NCI-H82 treated with DMSO at 0.1 percent for 48 hours (cell line): ENCODE results near the gene CEACAM8.
"Not testable (repeated sequence)": the region's sequence is repeated elsewhere in the genome, so short reads cannot be mapped to it uniquely, and the experiment has no call there.

Experiments used
- DNase-seq: peaks from one replicate; lab custom pipeline; 2025; ENCODE audit not compliant: unreplicated experiment; lab: John Stamatoyannopoulos, UW

Gene CEACAM8

GRCh38 chr19:42594617-42595489 is at the start of gene CEACAM8:
TSS of gene CEACAM8 (minus strand) at chr19:42594924. CDS start at chr19:42594828, 96 bp downstream.
- DNase-seq: no peak

DNA sequence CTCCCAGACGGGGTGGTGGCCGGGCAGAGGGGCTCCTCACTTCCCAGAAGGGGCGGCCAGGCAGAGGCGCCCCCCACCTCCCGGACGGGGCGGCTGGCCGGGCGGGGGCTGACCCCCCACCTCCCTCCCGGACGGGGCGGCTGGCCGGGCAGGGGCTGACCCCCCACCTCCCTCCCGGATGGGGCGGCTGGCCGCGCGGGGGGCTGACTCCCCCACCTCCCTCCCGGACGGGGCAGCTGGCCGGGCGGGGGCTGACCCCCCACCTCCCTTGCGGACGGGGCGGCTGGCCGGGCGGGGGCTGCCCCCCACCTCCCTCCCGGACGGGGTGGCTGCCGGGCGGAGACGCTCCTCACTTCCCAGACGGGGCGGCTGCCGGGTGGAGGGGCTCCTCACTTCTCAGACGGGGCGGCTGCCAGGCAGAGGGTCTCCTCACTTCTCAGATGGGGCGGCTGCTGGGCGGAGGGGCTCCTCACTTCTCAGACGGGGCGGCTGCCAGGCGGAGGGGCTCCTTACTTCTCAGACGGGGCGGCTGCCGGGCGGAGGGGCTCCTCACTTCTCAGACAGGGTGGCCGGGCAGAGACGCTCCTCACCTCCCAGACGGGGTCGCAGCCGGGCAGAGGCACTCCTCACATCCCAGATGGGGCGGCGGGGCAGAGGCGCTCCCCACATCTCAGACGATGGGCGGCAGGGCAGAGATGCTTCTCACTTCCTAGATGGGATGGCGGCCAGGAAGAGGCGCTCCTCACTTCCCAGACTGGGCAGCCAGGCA is 44.8 kb upstream of the CEACAM8 start:
- DNase-seq: not testable (repeated sequence)

- no peak for DNase-seq
Measured at GRCh38 chr19:42635233-42635539, 40.5 kb upstream of the CEACAM8 start.

DNA sequence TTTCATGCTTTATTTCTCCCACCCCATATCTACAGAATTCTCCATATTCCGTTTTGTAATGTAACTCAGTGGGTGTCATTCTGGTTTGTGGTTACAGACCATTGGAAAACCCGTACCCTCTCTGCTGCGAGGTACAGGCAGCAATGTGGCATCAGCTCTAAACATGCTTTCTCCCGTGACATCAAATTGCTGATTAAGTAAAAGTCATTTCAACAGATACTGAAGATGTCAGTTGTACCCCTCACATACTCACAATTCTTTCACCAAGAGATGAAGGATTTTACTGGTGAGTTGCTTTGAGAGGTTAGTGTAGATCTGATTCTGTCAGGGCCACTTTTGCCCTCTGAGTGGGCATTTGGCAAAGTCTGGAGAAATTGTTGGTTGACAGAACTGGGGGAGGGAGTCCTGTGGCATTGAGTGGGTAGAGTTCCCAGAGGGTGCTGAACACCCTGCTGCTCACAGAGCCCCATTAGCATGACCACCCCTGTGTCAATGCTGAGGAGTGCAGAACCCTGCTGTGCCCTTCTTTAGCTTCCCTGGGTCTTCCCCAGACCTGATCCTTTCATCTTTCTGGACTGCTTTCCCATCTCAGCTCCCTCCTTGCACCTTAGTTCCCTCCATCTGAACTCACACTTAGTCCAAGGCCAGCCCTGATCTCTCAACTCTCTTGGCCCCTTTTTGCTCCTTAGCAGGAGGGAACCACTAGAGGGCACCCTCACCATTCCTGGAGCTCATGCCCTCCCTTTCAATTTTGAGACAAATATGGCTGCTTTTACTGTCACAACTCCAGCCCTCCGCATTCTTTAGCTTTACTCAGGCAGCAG is 39.9 kb upstream of the CEACAM8 start:
- DNase-seq: no peak

GRCh38 chr19:42629191-42629590 is 34.5 kb upstream of the CEACAM8 start:
- DNase-seq: no peak

GRCh38 chr19:42628411-42629140 is 33.9 kb upstream of the CEACAM8 start:
- DNase-seq: no peak

- no peak for DNase-seq
Measured at GRCh38 chr19:42627916-42628315, 33.2 kb upstream of the CEACAM8 start.

DNA sequence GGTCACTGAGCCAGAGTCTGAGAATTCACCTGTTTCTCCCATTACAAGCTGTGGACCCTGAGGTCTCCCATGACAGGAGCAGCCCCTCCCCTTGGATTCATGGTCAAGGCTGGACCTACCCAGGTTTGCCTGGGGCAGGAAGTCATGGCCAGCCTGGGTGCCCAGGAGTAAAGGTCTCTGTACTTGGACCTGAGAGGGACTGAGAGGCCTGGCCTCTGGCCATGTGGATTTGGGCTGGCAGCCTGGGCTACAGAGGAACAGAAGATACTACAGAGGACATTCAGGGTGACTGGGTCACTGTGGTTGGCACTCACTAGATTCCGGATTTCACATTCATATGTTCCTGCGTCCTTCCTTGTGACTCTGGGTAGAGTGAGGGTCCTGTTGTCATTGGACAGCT is 31.5 kb upstream of the CEACAM8 start:
- DNase-seq: no peak

- no peak for DNase-seq
Measured at GRCh38 chr19:42619271-42619670, 24.5 kb upstream of the CEACAM8 start.

DNA sequence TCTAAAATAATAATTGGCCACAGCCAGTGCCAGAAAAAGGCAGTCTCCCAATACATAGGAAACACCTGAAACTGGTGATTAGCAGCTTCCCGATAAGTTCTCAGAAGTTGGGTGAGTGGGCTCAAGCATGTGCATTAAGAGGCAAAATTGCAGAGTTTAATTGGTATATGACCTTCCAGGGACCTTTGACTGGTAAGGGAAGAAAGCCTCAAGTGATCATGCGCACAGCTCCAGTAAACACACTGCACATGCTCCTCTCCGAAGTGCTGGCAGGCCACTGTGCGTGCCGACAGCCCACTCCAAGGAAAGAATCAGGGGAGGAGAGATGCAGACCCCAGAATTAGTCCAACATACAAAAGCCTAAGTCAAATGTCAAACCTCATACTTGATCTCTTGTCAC is 18.9 kb upstream of the CEACAM8 start:
- no peak for DNase-seq

DNA sequence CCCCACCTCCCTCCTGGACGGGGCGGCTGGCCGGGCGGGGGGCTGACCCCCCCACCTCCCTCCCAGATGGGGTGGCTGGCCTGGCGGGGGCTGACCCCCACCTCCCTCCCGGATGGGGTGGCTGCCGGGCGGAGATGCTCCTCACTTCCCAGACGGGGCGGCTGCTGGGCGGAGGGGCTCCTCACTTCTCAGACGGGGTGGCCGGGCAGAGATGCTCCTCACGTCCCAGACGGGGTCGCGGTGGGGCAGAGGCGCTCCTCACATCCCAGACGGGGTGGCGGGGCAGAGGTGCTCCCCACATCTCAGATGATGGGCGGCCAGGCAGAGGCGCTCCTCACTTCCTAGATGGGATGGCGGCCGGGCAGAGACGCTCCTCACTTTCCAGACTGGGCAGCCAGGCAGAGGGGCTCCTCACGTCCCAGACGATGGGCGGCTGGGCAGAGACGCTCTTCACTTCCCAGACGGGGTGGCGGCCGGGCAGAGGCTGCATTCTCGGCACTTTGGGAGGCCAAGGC is 15.7 kb upstream of the CEACAM8 start:
- DNase-seq: not testable (repeated sequence)

DNA sequence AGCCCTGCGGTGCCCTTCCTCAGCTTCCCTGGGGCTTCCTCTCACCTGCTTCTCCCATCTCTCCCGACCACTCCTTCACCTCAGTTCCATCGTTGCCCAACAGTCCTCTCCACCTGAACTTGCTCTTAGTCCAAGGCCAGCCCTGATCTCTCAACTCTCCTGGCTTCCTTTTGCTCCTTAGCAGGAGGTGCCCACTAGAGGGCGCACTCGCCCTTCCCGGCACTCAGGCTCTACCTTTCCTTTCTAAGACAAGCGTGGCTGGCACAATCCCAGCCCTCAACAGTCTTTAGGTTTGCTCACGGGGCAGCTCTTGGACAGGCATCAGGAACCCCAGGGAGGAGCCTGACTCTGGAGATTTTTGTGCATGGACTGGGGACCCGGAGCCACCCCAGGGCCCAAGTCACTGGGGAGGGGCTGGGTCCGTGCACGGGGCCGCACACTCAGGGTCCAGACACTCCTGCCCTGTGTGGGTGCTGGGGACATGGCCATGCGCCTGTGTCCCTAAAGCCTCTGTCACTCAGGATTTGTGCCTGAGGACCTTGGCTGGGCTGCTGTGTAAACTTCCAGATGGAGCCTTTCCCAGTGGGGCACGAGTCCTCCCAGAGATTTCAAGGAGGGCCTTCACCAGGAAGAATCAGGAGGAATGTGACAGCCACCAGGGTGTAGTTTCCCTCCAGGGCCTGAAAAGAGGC is 12.1 kb upstream of the CEACAM8 start:
- peak; percentile 23 for DNase-seq

GRCh38 chr19:42601811-42602443 is 7.2 kb upstream of the CEACAM8 start:
- DNase-seq: no peak

- DNase-seq: no peak
Measured at GRCh38 chr19:42596391-42597072, 1.8 kb upstream of the CEACAM8 start.

DNA sequence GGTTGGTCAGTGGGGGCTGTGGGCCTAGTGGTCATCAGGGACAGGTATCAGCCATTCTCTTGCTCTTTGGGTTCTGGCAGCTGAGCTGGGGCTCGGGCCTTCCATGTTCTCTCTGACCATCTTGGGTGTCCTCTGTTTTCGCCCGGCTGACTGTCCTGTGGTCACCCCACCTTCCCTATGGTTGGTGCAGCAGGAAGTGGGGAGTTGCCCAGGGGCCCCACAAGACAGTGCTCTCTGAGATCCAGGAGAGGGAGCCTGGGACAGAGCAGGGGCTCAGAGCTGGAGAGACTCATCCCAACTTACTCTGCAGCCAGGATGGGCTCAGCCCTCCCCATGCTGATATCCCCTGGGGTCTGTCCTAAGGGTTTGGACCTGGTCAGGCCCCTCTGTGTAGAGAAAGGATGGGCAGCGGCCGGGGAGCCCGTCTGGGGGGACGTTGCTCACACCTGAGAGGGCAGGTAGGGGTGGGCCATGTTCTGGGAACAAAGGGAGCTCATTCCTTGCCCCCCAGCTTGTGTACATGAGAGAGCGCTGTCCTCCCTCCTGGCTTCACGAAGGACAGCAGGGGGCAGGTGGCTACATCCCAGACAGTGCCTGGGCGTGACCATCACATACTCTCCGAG is 937 bp upstream of the CEACAM8 start:
- no peak for DNase-seq

DNA sequence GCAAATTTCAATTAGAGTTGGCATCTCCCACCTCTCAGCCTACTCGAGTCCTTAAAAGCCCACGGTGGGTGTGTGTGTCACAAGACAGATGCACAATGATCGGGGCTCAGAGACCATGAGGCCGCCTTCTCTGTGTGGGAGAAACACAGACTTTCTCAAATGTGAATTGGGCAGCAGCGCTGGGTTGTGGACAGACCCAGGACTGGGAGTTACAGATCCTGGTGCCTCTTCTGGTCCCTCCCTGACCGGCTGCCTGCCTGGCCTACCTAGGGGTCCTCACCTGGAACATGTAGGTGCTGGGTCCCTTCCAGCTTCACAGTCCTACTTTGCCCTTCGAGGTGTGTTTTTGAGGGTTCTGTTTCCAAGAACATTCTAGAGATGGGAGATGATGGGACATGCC is 4.9 kb downstream of the CEACAM8 start:
- DNase-seq: no peak

GRCh38 chr19:42584466-42584865 is 10.3 kb downstream of the CEACAM8 start:
- DNase-seq: no peak

DNA sequence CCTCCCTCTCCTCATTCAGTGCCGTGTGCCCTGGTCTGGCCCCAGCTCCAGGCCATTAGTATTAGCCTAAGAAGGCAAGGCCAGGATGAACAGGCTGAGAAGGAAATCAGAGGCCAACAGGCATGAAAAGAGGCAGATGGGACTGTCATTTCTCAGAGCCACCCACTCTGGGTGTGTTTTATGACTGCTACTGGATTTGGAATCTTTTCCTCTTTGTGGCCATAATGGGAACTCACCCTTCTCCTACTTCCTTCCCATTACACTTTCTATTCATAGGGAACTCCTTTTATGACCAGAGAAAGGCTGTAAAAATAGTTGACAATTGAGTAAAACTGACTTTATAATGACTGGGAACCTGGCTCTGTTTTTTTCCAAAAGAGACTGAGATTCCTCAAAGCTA is 17.7 kb downstream of the CEACAM8 start:
- DNase-seq: no peak

DNA sequence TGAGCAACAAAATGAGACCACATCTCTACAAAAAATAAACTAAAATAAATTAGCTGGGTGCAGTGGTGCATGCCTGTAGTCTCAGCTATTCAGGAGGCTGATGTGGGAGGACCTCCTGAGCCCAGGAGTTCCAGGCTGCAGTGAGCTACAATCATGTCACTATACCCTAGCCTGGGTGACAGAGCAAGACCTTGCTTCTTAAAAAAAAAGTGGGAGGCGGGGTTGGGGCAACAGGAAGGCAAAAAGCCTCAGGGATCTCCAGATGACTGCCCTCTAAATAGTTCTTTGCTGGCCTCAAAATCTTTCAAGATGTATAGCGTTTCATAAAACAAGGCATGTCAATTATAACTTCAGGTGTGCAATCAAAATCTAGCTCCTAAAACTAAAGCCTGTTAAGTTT is 18.5 kb downstream of the CEACAM8 start:
- no peak for DNase-seq
